ENCODE data around the gene LCN15.
"Not testable (repeated sequence)": the region's sequence is repeated elsewhere in the genome, so short reads cannot be mapped to it uniquely, and the experiment has no call there.

The LCN15 gene

DNA sequence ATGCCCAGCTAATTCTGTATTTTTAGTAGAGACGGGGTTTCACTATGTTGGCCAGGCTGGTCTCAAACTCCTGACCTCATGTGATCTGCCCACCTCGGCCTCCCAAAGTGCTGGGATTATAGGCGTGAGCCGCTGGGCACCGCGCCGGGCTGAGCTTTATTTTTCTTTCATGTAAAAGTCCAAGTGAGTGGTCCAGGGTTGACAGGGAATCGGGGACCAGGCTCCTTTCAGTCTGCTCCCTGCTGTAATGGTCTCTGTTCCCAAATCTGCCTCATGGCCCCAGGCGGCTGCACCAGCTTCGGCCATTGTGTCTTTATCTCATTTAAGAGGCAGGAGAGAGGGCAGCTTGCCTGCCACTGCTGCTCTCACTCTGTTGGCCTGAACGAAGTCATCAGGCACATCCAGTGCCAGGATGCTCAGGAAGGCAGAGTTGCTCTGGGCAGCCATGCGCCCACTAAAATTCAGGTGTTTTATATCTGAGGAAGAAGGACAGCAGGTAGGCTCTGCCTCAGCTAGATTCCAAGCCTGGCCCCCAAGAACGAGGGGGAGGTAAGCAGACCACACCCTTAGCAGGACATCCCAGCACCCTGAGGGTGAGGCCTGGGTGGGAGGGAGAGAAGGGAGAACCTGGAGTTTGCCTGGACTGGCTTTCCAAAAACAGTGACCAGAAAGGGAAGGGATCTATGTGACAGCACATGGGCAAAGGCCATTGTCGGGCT is 30.1 kb upstream of the LCN15 start:
- DNase-seq (ENCODE audit: low read depth) = no peak

DNA sequence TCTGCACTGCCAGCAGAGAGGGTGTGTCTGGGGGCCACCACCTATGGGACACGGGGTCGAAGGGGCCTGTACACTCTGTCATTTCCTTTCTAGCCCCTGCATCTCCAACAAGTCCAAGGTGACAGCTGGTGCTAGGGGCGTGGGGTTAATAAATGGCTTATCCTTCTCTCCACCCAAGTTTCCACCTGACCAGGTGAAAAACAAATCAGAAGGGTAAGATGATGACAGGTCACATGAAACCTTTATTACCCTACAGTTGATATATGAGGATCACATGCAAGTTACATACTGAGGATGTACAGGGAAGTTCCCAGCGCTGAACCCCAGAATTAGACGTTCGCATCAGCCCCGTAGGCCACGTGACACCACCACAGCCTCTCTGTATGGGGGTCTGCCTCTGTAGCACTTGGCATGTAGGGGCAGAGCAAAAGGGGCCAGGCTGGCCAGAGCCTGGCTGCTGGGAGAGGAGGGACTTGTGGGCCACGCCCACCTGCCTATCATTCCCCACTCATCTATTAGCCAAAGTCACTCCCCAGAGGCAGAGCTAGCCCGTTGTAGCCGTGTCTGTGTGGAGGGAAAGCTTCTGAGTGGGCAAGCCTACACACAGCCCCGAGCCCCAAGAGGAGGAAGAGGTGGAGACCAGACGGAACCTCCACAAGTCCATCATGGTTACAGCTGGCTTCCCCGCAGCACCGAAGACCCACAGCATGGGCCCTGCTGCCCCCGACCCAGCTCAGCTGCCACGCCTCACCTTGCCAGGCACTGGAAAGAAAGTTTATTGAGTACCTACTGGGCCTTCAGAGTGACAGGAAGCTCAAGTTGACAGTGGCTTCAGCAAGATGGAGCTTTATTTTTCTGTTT is 29.0 kb upstream of the LCN15 start:
- no peak for DNase-seq (ENCODE audit: low read depth)

DNA sequence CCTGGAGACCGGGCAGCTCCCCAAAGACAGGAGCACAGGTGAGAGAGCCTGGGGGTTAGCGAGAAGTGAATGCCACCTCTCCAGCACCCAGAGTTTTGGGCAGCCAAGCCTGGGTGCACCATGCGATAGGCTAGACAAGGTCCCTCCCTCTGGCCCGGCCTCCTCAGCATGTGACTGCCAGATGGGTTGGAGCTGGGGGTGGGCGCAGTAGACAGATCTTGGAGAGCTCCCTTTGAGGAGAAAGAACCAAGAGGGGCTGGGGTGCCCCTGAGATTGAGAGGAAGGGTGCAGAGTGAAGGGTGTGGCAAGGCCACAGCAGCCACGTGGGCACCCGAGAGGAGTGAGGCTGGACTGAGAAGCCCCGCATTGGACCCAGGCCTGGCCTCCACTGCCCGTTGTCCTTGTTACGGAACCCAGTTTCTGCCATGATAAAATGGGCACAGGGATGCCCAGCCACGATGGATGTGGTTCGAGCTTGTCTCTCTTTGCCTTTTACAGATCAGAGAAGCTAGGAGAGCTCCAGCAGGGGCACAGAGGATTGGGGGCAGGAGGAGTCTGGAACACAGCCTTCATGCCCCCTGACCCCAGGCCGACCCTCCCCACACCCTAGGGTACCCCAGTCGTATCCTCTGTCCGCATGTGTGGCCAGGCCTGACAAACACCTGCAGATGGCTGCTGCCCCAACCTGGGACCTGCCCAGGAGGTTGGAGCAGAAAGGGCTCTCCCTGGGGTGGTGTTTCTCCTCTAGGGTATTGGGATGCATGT is 28.2 kb upstream of the LCN15 start:
- no peak for DNase-seq (ENCODE audit: low read depth)

DNA sequence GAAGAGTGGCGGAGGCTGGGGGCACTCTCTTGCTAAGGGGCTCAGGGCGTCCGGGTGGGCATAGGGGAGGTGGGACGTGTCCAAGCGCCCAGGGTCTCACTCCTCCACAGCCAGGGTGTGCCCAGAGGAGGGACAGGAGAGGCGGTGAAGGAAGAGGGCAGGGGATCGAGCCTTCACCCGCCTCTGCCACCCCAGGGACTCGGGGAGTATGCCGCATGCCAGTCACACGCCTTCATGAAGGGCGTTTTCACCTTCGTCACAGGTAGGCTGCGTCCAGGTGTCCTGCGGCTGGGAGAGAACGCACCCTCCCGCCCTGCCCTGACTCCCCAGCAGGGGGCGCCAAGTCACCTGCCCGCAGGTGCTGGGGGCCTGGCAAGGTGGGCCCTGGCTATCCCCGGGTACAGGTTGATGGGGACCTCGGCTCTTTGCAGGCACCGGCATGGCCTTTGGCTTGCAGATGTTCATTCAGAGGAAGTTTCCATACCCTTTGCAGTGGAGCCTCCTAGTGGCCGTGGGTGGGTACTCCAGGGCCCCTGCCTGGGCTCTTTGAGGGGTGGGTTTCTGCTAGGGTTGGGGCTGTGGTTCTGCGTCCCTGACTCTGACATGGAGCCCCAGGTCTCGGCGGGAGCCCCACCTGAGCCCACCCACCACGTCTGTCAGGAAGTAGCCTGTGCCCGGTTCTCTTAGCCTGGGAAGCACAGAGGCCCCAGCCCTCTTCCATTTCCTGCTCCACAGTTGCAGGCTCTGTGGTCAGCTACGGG is 27.4 kb upstream of the LCN15 start:
- no peak for DNase-seq (ENCODE audit: low read depth)

DNA sequence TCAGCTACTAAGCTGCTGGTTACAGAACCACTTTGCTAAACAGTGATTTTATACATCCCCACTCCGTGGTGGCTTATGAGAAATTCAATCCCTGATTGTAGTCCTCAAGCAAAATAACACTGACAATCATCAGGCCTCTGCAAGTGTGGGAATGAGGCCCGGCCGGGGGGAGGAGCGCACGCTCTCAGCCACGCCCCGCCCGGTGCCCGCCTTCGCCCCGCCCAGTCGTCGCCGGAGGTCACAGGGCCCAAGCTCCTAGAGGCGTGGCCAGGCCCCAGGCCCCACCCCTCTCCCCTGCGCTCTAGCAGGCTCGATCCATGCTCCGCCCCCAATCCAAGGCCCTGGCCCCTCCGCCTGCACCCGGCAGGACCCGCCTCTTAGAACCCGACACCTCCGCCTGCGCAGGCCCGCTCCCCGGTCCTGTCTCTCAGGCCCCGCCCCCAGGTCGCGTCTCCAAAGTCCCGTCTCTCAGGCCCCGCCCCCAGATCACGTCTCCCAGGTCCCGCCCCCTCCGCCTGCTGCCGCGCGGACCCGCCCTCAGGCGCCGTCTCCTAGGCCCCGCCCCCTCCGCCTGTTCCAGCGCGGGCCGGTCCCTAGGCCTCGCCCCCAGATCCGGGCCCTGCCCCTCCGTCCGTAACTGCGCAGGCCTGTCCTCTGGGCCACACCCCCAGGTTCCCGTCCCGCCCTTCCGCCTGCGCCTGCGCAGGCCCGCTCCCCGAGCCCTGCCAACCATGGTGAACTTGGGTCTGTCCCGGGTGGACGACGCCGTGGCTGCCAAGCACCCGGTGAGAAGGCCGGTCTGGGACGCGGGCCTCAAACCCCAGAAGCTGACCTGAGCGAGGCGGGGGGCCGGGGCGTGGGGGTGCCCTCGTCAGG is 26.6 kb upstream of the LCN15 start, which contains the start of gene TMEM141:
Gene TMEM141, plus strand, starts transcription at position 705 of the 876 bp plus-strand sequence. Its CDS starts 27 bp downstream, at position 732.
- DNase-seq (ENCODE audit: low read depth) = peak; percentile 90

DNA sequence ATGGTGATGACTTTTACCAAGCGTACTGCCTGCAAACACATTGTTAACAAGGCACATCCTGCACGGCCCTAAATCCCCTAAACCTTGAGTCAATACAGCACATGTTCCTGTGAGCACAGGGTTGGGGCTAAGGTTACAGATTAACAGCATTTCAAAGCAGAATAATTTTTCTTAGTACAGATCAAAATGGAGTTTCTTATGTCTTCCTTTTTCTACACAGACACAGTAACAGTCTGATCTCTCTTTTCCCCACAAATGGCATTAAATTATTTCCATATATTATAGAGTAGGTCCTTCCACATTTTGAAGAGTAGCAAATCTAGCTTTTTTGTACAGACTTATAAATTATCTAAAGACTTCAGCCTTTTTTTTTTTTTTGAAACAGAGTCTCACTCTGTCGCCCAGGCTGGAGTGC is 25.2 kb upstream of the LCN15 start:
- DNase-seq (ENCODE audit: low read depth) = no peak

DNA sequence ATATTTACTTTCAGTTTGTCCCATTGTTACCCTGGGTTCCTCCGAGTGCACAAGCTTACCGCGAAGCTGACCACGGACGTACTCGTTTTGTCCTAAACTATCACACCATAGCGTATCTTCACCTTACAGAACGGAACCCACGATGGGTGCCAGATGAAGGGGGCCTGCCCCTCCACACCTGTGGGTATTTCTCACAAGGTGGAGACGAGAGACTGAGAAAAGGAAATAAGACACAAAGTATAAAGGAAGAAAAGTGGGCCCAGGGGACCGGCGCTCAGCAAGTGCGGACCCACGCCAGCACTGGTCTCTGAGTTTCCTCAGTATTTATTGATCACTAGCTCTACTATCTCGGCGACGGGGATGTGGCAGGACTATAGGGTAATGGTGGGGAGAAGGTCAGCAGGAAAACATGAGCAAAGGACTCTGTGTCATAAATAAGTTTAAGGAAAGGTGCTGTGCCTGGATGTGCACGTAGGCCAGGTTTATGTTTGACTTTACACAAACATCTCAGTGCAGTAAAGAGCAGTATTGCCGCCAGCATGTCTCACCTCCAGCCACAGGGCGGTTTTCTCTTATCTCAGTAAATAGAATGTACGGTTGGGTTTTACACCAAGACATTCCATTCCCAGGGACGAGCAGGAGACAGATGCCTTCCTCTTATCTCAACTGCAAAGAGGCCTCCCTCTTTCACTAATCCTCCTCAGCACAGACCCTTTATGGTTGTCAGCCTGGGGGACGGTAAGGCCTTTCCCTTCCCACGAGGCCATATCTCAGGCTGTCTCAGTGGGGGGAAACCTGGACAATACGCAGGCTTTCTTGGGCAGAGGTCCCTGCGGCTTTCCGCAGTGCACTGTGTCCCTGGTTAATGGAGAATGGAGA is 24.6 kb upstream of the LCN15 start:
- DNase-seq (ENCODE audit: low read depth) = not testable (repeated sequence)

DNA sequence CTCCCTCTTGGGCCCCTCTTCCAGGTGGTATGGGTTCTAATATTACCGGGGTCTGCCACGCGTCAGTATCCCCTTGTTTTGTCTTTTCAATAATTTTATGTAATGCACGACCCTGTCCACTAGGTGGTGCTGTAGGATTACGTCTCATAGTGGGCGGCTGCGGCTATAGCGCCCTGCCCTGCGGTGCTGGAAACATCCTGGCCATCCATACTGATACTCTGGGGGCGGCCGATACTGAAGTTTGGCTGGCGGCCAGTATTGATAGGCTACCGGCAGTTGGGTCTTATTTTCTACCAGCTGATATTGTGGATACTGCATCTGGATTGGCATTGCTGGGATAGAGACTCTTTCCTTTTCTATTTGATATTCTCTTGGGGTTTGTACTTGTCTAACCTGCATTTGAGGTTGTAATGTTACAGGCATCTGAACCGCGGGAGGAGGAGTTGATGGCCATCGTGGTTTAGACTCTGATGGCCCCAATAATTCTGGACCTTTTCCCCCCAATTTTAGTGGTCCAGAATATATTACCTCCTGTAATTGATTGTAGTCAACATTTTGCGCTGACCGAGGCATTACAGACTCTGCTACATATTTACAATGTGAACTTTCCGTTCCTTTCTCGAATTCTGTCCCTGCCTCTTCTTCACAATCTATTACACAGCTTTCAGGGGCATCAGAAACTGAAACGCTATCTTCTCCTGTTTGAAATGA is 23.5 kb upstream of the LCN15 start:
- DNase-seq (ENCODE audit: low read depth) = no peak

DNA sequence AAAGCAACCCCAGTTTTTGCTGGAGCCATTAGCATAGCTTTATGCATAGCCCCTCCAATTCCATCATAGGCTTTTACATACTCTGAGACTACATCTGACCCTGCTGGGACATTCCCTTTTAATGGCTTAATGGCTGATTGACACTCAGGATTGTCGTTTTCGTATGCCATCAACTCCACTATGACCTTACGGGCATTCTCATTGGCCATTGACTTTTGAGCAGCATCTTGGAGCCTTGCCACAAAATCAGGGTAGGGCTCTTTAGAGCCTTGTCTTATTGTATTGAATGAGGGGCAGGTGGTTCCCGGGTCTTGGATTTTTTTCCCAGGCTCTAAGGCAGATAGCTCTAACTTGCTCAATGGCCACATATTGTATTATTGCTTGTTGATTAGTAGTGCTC is 22.7 kb upstream of the LCN15 start:
- DNase-seq (ENCODE audit: low read depth) = not testable (repeated sequence)

DNA sequence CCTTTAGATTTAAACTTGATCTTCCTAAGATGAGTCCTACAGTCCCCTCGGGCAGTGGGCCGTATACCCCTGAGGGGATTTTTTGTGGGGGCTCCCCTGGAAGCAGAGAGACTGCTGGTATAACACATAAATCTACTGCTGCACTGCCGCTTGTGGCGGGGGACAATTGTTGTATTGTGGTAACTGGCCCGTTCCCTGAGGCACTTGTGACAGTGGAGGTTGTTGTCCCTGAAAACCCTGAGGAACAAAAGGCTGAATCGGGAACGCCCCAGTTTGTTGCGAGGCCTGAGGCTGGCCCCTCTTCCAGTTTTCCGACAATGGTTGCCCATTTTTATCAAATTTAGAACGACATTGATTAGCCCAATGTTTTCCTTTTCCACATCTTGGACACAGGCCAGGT is 22.1 kb upstream of the LCN15 start:
- DNase-seq (ENCODE audit: low read depth) = no peak

DNA sequence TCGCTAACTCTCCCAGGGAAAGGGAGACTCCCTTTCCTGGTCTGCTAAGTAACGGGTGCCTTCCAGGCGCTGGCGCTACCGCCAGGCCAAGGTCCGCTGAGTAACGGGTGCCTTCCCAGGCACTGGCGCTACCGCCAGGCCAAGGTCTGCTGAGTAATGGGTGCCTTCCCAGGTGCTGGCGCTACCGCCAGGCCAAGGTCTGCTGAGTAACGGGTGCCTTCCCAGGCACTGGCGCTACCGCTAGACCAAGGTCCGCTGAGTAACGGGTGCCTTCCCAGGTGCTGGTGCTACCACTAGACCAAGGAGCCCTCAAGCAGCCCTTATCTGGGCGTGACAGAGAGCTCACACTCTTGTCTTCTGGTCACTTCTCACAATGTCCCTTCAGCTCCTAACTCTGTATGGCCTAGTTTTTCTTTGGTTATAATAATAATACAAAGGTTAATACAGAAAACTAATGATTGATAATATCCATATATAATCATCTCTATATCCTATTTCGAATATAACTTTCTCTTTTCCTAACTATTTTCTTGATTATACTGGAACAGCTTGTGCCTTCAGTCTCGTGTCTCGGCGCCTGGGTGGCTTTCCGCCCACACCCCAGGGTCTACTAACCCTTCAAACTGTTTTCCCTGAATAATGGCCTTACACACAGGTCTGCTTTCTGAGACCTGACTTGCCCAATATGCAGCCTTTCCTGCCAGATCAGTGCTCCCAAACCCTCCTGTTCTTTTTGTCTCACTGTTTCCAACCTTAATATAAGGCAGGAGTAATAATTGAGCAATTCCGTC is 21.4 kb upstream of the LCN15 start:
- not testable (repeated sequence) for DNase-seq (ENCODE audit: low read depth)

DNA sequence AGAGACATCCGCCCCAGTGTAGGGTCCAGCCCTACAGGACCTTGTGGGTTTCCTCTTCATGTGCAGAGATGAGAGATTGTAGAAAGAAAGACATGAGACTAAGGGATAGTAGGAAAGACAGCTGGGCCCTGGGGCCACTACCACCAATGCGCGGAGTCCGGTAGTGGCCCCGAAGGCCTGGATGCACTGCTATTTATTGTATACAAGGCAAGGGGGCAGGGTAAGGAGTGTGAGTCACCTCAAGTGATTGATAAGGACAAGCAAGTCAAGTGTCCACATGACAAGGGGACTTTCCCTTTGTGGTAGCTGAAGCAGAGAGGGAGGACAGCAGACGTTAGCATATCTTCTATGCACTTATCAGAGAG is 20.7 kb upstream of the LCN15 start:
- no peak for DNase-seq (ENCODE audit: low read depth)

DNA sequence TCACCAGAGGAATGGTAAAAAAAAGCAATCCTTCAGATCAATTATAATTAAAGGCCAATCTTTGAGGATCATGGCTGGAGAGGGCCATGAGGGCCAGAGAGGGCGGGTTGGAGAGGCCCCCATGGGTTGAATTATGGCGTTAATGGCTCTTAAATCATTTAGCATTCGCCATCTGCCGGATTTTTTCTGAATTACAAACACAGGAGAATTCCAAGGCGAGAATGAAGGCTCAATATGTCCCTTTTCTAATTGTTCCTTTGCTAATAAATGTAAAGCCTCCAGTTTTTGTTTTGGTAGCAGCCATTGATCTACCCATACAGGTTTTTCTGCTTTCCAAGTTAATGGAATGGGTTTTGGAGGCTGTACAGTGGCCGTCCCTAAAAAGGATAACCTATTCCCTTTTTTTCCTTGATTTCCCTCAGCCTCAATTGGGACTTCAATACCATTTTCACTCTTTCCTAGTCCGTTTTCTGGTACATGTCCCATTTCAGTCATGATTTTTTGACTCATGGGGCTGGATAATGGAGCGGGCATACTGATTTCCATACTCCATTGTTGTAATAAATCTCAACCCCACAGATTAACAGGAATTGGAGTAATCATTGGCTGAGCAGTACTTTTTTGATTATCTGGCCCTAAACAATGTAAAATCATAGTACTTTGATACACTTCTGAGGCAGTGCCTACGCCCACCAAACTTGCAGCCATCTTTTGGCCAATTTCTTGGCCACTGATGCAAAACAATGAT is 20.1 kb upstream of the LCN15 start:
- no peak for DNase-seq (ENCODE audit: low read depth)

DNA sequence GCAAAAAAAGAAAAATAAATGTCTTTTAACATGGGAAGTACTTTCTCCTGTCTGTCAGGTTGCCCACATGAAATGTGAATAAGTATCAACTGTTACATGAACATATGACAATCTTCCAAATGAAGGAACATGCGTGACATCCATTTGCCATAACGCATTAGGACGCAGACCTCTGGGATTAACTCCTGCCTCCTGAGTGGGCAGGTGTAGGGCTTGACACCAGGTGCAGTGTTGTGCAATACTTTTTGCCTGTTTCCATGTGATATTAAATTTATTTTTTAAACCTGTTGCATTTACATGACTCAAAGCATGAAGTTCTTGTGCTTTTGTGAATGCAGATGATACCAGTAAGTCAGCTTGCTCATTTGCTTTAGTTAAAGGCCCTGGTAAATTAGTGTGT is 18.1 kb upstream of the LCN15 start:
- DNase-seq (ENCODE audit: low read depth) = no peak

DNA sequence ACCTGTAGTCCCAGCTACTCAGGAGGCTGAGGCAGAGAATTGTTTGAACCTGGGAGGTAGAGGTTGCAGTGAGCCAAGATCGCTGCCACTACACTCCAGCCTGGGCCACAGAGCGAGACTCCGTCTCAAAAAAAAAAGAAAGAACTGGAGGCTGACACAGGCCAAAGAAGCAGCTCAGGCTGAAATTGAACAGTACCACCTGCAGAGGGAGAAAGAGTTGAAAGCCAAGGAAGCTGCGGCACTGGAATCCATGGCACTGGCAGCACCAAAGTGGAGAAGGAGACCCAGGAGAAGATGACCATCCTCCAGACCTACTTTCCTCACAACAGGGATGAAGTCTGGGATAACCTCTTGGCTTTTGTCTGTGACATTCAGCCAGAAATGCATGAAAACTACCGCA is 15.5 kb upstream of the LCN15 start:
- DNase-seq (ENCODE audit: low read depth) = no peak

DNA sequence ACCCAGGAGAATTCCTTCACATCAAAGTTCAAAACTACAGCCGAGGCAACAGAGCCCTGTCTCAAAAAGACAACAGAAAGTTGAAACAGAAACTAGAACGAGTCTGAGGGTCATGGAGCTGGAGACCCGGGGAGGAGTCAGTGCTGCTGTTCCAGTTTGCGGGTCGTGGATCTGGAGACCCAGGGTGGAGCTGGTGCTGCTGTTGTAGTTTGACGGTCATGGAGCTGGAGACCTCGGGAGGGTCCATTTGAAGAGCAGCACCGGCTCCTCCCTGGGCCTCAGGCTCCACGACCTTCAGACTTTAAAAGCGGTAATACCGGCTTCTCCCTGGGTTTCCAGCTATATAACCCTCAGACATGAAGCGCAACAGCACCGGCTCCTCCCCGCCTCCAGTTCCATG is 13.0 kb upstream of the LCN15 start:
- no peak for DNase-seq (ENCODE audit: low read depth)

DNA sequence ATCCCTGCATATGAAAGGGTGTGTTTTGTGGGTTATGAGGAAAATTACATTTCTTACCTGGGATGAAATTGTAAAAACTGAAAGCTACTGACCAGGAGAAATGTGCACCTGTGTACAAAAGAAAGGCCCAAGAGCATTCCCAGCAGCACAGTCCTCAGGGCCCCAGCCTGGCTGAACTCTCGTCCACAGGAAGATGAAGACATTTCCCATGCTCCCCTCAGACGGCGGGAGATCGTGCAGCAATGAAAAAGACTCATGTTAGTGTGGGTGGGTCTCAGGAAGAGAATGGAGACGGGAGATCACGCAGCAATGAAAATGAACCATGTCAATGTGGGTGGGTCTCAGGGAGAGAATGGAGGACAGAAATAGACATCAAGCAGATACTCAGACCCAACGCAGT is 12.6 kb upstream of the LCN15 start:
- no peak for DNase-seq (ENCODE audit: low read depth)

DNA sequence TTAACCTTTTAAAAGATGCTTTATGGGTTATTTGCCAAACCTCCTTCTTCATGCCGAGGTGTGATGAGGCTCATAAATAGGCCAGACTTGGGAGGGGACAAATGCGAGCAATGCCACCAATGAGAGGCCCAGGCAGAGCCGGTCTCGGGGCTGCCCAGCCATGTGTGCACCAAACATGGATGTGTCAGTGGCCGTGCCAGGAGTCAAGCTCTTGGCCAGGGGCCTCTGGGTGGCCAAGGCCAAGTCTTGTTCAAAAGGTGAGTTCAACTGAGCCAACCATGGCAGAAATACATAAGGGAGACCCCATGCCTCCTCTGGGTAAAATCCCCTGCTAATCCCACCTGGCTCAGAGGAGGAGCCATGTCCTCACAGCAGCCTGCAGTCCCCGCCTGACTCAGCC is 10.9 kb upstream of the LCN15 start:
- DNase-seq (ENCODE audit: low read depth) = no peak
